ENCODE measurements around the gene WASF3. TPM values are rescaled to one million over a fixed set of nuclear protein-coding genes. Genes with fewer than 3 reads are reported as not detected.
A peak's percentile ranks its signal among the peaks of the same experiment; 100 is the strongest.

WASF3 gene
- 62.9 TPM for polyA plus RNA-seq (ENCODE audit: insufficient read length)
- long read RNA-seq, donor 1, full-length matches to known transcripts, result 2 of 43 reads
- long read RNA-seq, donor 1, partial matches to known transcripts, result 41 of 43 reads
- long read RNA-seq, donor 1, other reads (novel, unspliced or antisense), result 0 of 43 reads
- long read RNA-seq, donor 2, full-length matches to known transcripts, result 2 of 28 reads
- long read RNA-seq, donor 2, partial matches to known transcripts, result 26 of 28 reads
- long read RNA-seq, donor 2, other reads (novel, unspliced or antisense), result 0 of 28 reads
- long read RNA-seq, donor 3, full-length matches to known transcripts, result 4 of 11 reads
- long read RNA-seq, donor 3, partial matches to known transcripts, result 7 of 11 reads
- long read RNA-seq, donor 3, other reads (novel, unspliced or antisense), result 0 of 11 reads
- long read RNA-seq, donor 4, result 0 reads
- long read RNA-seq, donor 5, full-length matches to known transcripts, result 5 of 5 reads
- long read RNA-seq, donor 5, partial matches to known transcripts, result 0 of 5 reads
- long read RNA-seq, donor 5, other reads (novel, unspliced or antisense), result 0 of 5 reads
- long read RNA-seq, donor 6, partial matches to known transcripts, result 19 of 19 reads
- long read RNA-seq, donor 6, other reads (novel, unspliced or antisense), result 0 of 19 reads
- long read RNA-seq, donor 7, full-length matches to known transcripts, result 6 of 17 reads
- long read RNA-seq, donor 7, partial matches to known transcripts, result 11 of 17 reads
- long read RNA-seq, donor 7, other reads (novel, unspliced or antisense), result 0 of 17 reads
- long read RNA-seq, donor 8, full-length matches to known transcripts, result 5 of 5 reads
- long read RNA-seq, donor 8, partial matches to known transcripts, result 0 of 5 reads
- long read RNA-seq, donor 8, other reads (novel, unspliced or antisense), result 0 of 5 reads

DNA sequence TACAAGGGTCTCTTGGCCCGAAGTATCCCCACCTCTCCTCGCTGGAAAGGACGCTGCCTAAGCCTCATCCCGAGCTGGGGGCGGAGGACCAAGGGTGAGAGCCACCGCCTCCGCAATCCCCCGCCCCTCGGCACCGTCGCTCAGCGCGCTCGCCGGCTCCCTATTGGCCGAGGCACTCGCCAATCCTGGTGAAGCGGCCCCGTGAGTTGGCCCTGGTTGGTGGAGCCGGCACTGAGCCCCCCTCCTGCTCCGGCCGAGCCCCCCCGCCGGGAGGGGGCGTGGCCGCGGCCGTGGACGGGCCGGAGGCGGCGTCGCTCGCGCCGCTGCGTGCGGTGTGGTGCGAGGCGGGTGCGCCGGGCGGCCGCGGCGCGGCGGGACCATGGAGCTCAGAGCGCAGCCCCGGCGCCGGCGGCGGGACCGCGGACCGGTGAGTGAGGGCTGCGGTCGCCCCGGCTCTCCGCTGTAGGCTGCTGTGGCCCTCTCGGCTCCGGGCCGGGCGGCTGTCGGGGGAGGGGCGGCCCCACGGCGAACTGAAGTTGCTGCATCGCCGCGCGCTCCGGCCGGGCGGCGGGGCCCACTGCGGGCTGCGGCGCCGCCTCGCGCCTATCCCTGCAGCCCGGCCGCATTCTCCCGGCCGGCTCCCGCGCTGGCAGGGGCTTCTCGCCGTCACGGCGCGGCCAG lies at the start of gene WASF3:
Gene WASF3 (plus strand): TSS at position 291 of the 681 bp plus-strand sequence. CDS start 84,588 bp downstream, outside the sequence.
- peak; percentile 95 for DNase-seq

DNA sequence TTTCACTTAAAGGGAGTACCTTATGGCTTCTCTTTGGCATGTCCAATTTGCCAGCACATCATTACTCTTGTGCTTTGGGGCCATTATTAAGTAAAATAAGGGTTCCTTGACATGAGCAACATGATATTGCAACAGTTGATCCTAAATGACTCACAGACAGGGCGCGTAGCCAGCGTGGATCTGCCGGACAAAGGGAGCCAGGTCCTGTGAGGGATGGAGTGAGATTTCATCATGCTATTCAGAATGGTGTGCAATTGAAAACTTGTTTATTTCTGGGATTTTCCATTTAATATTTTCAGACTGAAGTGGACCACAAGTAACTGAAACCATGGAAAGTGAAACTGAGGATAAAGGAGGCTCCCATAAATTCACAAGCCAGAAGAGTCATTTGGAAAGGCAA lies 48.6 kb upstream of the WASF3 start:
- no peak for DNase-seq

GRCh38 chr13:26509491-26509890 lies 48.0 kb upstream of the WASF3 start:
- DNase-seq, result no peak

GRCh38 chr13:26513931-26514330 lies 43.6 kb upstream of the WASF3 start:
- no peak for DNase-seq

- no peak for DNase-seq
Observed at GRCh38 chr13:26515721-26516120, 41.8 kb upstream of the WASF3 start.

- DNase-seq, result no peak
Observed at GRCh38 chr13:26517936-26518335, 39.5 kb upstream of the WASF3 start.

GRCh38 chr13:26518451-26518959 lies 39.0 kb upstream of the WASF3 start:
- DNase-seq, result no peak

DNA sequence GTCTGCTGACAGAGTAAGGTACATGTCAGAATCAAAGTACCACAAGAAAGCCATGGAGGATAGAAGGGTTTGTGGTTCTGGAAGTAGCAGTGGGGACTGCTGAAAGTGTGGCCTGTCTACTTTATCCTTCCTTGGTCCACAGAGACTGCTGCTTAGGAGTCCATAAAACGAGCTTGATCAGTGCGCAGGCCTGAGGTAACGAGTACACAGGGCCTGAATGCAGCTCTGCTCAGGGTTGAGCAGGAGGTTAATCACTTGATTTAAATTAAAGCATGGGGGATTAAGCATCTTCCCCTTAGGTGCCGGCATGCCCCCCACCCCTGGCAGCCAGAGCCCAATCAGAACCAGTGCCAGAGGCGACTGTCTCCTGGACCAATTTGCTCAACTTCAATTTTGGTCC lies 34.9 kb upstream of the WASF3 start:
- DNase-seq, result no peak

GRCh38 chr13:26523007-26523406 lies 34.5 kb upstream of the WASF3 start:
- DNase-seq, result no peak

DNA sequence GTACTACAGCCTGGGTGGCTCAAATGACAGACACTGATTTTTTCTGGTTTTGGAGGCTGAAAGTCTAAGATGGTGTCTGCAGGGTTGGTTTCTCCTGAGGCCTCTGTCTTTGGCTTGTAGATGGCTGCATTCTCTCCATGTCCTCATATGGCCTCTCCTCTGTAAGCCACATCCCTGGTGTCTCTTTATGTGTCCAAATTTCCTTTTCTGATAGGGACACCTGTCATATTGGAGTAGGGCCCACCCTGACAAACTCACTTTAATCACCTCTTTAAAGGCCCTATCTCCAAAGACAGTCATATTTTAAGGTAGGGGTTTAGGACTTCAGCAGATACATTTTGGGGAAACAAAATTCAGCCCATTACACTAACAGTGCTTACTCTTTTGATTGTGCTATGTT lies 32.0 kb upstream of the WASF3 start:
- no peak for DNase-seq

DNA sequence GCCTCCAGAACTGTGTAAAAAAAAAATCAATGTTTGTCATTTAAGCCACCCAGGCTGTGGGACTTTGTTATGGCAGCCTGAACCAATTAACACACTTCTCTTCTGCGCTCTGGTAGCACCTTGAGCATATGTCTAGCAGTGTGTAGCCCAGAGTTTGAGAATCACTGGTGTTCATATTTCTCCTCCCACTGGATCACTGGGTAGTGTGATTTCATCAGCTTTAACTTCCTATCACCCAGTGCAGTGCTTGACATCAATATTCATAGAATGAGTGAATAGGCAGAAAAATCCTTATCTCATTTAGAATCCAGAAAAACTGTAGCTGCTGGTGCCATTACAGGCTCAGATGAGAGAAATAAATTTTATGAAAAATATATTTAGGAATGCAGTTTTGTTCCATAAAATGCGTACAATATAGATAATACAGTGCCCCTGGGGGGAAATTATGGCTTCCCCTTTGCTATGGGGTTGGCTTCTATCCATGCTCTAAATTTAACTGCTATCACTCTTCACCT lies 30.7 kb upstream of the WASF3 start:
- DNase-seq, result no peak

GRCh38 chr13:26528527-26528926 lies 29.0 kb upstream of the WASF3 start:
- DNase-seq, result no peak

DNA sequence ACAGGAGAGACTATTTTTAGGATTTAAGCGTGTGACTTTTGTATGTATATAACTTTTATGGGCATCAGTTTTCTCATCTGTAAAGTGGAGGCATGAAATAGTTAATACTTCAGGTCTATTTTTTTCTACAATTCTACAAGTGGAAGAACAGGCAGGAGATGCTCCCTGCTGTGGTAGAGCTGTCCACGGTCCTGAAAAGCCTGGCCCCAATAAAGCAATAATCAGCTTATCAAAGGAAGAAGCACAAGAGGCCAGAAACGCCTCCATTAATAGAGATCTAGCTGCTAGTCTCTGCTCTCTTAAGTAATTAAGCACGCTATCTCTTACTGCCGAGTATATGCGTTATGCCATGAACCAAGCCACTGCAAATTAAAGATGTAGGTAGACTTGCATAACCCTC lies 28.0 kb upstream of the WASF3 start:
- peak; percentile 66 for DNase-seq

DNA sequence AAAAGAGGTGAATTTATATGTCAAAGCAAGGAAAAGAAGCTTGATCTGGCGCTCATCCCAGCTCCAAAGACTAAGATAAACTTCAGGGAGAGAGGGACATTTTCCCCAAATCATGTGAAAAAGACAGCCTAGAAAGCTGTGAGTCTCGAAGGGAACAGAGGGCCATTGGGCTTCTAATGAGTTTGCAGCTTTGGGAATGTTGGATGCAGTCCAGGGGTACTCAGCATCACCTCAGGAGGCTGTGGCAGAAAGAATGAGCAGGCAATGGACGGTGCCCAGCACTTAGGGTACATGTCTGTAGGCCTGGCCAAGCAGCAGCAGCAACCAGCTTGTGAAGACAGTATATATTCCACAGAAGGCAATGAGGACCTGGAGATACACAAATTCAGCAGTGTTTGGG lies 25.7 kb upstream of the WASF3 start:
- no peak for DNase-seq

- DNase-seq, result no peak
Observed at GRCh38 chr13:26534036-26534726, 23.3 kb upstream of the WASF3 start.

DNA sequence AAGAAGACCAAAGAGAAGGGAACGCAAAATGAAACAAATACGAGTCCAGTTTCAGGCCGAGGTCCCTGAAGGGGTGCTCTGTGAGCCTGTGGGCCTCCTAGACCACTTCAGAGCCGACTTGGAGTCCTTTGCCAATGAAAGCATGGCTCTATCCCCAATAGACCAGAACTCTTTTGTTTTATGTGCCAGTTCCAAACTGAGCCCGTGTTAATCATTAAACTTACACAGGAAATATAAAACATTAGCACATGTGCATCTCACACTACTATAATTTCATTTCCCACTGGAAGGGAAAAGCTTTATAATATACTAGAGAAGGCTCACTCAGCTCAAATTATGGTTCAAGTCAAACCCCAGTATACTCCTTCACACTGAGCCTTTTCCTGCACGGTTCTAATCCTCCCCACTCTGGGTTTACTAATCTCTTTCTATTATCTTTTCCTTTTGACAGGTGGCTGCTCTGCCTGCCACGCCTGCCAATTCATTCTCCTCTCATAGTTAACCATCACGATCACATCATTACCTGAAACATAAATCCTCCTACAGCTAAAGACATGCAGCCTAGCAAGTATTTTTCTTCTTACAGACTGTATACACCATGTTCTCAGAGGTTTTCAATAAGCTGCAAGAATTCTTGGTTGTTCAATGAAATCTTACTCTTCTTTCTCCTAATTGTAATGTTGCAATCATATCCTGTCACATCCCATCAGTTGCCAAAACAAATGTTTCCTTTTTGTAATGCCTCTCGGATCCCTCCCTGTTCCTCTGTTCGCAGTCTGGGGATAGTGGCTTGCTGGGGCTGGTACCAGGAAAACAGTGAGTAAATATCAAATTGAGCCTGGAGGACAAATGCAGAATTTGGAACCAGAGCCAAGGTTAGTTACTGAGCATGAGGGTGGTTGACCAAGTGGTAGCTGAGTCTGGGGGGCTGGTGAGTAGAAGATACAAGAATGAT lies 18.8 kb upstream of the WASF3 start:
- DNase-seq, result no peak

DNA sequence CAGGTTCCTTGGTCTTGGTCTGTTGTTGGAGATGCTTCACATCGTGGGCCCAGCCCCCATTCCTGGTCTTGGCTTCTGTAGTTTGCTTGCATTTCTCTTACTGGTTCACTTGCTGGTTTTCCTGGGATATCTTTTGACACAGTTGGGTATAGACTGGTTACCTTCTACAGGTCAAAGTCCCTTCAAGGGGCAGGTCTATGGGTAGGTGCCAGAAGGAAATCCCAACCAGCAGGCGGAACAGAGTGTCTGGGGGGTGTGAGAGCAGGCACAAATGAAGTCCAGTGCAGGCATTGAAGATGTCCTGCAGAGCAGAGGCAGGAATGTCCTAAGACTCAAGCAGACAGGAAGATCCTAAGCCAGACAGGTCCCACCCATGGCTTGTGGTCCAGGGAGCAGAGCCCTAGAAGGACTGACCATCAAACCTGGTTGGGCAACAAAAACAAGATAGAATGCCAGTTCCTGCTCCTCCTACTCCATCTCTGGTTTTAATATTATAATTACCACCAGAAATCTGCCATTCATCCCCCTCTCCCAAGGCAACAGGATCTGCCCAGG lies 17.7 kb upstream of the WASF3 start:
- no peak for DNase-seq

GRCh38 chr13:26540334-26540733 lies 17.1 kb upstream of the WASF3 start:
- DNase-seq, result no peak

GRCh38 chr13:26541041-26541440 lies 16.4 kb upstream of the WASF3 start:
- no peak for DNase-seq

All from left kidney (tissue), 8 donors.